Esophagus muscularis mucosa (tissue), 4 donors: ENCODE measurements around the gene TTBK1. TPM values are rescaled to one million over a fixed set of nuclear protein-coding genes. Genes with fewer than 3 reads are reported as not detected.
A peak's percentile ranks its signal among the peaks of the same experiment; 100 is the strongest.

Experiments
- DNase-seq: peaks from one replicate; pipeline ENCODE4 v3.0.0-alpha.2; 2017; ENCODE audit errors: extremely low spot score
- H3K27ac ChIP-seq, 4 donors: fragments of 200-600 bp; sonication (generic); replicated peaks in 1 of 4; 1 replicate in 3 of 4; 2 replicates in 1 of 4; pipeline ENCODE4 v1.5.1; 2016 to 2019; ENCODE audit warnings: mild to moderate bottlenecking in 1 of 4
- H3K27me3 ChIP-seq, 4 donors: fragments of 200-600 bp; sonication (generic); one replicate each; pipeline versions ENCODE4 v1.5.1 to v1.6.0; 2016 to 2019
- H3K36me3 ChIP-seq, 4 donors: fragments of 200-600 bp; sonication (generic); one replicate each; pipeline ENCODE4 v1.5.1; 2016 to 2019
- H3K4me1 ChIP-seq, 4 donors: fragments of 200-600 bp; sonication (generic); one replicate each; pipeline ENCODE4 v1.5.1; 2016 to 2019
- H3K4me3 ChIP-seq, 4 donors: fragments of 200-600 bp; sonication (generic); 1 replicate in 2 of 4; 2 replicates in 2 of 4; pipeline ENCODE4 v1.5.1; 2016 to 2019; ENCODE audit warnings: mild to moderate bottlenecking in 4 of 4, moderate library complexity in 1 of 4
- H3K9me3 ChIP-seq, 4 donors: fragments of 200-600 bp; sonication (generic); 1 replicate in 3 of 4; 2 replicates in 1 of 4; pipeline ENCODE4 v1.5.1; 2016 to 2019
- CTCF ChIP-seq, 3 experiments: fragments of 200-600 bp in 2 of 3; fragments of 450-650 bp in 1 of 3; sonication (generic) in 2 of 3; IDR thresholded peaks; one replicate each; pipeline ENCODE4 v1.5.1; 2017 to 2019; ENCODE audit warnings: antibody characterized with exemption in 3 of 3, mild to moderate bottlenecking in 2 of 3, moderate library complexity in 1 of 3
- EP300 ChIP-seq: sonication (generic); formaldehyde crosslinking; IDR thresholded peaks from one replicate; pipeline ENCODE4 v1.6.1; 2017; ENCODE audit warnings: antibody characterized with exemption
- POLR2A ChIP-seq: fragments of 450-650 bp; IDR thresholded peaks from one replicate; pipeline ENCODE4 v1.6.1; 2017; ENCODE audit warnings: antibody characterized with exemption, moderate library complexity, mild to moderate bottlenecking, low read depth
- POLR2AphosphoS5 ChIP-seq, 2 donors: sonication (generic); formaldehyde crosslinking; IDR thresholded peaks; one replicate each; pipeline ENCODE4 v1.6.1; 2017; ENCODE audit warnings: antibody characterized with exemption in 2 of 2
- WGBS: methylation state at CpG from one replicate; pipeline ENCODE4 v1.1.5; 2018; 5-methylcytosine and 5-hydroxymethylcytosine counted together
- intact Hi-C: fragments of 100-400 bp; cut with DNase I; formaldehyde crosslinking; loops from one replicate; pipeline ENCODE4 v1.15.1; 2023
- total RNA-seq, 4 donors: library from RNA; depleted of rRNA; stranded (reverse); fragments of >200 nt; gene quantifications; one replicate each; pipeline versions ENCODE4 v1.1.0 to v1.2.1, GENCODE V29; 2016

Gene TTBK1
- total RNA-seq, 4 donors from 2014 or later, result under 0.01 to 0.29 (median 0.03) TPM

GRCh38 chr6:43273707-43274106, 30.4 kb downstream of the TTBK1 start:
- Histone ChIP-seq H3K36me3 (no peaks in the 10 kb centered on the region), H3K4me1 (peaks cover 24 to 63% (median 53%) of the 10 kb centered on the region in 4 donors), H3K27ac (no peak overlapping the region), H3K27me3 (peaks cover 0 to 27% (median 5%) of the 10 kb centered on the region in 4 donors), H3K4me3 (no peak overlapping the region), H3K9me3 (no peaks in the 10 kb centered on the region)
- TF ChIP-seq POLR2AphosphoS5 (IDR thresholded peaks at IDR 0.05) (no peak), CTCF (IDR thresholded peaks at IDR 0.05) (no peak), POLR2A (no peak)
- DNase-seq, result no peak
- intact Hi-C loops, result no loop called here
- 86% methylated on average over 2 of the region's 2 CpGs for WGBS

- intact Hi-C loops, result no loop called here
- Histone ChIP-seq H3K9me3 (no peaks in the 10 kb centered on the region), H3K27me3 (peaks cover 0 to 27% (median 5%) of the 10 kb centered on the region in 4 donors), H3K36me3 (no peaks in the 10 kb centered on the region), H3K4me1 (peaks cover 18 to 61% (median 49%) of the 10 kb centered on the region in 4 donors), H3K4me3 (peak overlapping the region; percentile 52 to 67 (median 58)), H3K27ac (no peak overlapping the region)
- DNase-seq, result no peak
- no peak for TF ChIP-seq EP300
- no peak for TF ChIP-seq POLR2A
- no peak for TF ChIP-seq CTCF (IDR thresholded peaks at IDR 0.05)
- TF ChIP-seq POLR2AphosphoS5 (IDR thresholded peaks at IDR 0.05), result no peak
- 81% methylated on average over 10 of the region's 10 CpGs for WGBS
These were observed 31.0 kb downstream of the TTBK1 start for GRCh38 chr6:43274127-43274915.

DNA sequence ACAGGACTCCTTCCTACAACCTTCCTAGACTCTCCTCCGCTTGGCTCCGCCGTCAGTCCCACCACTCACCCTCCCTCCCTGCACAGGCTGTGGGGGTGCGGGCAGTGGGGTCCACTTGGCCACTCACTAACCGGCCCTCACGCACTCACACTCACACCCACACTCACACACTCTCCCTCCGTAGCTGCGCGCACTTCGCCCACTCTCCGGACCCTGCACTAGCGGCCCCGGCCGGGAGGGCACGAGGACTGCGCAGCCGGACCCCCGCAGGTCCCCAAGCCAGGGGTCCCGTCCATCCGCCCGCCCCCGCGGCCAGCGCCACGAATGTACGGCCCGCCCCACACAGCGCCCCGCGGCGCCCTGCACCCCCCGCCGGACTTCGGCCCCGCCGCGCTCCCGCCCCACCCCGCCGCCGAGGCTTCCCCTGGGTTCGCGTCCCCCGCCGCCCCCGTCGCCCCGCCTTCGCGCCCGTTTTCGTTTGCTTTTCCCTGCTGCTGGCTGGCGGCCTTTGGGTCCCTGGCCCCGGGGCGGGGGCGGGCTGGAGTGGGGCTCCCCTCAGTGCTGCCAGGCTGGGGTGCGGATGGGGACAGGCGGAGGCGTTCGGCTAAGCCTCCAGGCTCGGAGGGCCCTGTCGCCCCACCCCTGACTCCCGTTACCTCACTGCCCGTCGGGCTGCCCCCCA, 31.8 kb downstream of the TTBK1 start:
- intact Hi-C loops, result no loop called here
- H3K27ac ChIP-seq, result no peak overlapping the region

DNA sequence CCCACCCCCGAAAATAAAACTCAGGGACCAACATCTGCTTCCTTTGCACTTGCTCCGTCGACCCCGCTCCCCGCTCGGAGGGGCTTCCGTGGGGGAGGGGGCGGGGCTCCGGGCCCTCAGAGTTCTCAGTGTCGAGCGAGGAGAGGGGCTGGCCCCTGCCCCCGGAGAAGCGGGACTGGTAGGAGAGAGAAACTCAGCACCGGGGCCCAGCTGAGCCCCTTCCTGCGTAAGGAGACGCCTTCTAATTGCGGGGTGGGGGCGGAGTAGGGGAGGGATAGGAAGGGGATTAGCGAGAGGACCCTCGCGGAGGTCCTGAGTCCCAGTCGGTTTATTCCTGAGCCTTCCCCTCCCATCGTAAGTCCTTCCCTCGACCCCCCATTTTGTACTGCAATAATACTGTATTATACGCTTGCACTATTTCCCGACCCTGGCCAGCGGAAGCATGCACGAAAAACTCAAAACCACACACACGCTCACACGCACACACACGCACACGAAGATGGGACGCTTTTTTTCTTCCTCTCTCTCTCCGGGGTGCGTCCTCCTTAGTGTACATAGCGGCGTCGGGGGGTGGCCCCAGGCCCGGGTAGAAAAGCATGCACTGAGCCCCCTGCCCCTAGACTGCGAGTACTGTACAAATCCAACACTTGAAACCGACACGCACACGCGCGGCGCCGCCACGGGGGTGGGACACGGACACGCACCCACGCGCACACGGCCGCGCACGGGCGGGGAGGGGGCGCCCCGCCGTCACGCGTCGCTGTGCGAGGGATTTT, 32.7 kb downstream of the TTBK1 start:
- Histone ChIP-seq H3K9me3 (no peaks in the 10 kb centered on the region), H3K4me3 (peak overlapping the region; percentile 52 to 67 (median 58)), H3K27me3 (peaks cover 0 to 27% (median 5%) of the 10 kb centered on the region in 4 donors), H3K36me3 (no peaks in the 10 kb centered on the region), H3K4me1 (peaks cover 9 to 45% (median 34%) of the 10 kb centered on the region in 4 donors), H3K27ac (no peak overlapping the region)
- DNase-seq, result no peak
- intact Hi-C loops, result no loop called here
- WGBS, result 39% methylated on average over 42 of the region's 64 CpGs
- TF ChIP-seq EP300 (no peak), POLR2AphosphoS5 (IDR thresholded peaks at IDR 0.05) (no peak), POLR2A (no peak), CTCF (IDR thresholded peaks at IDR 0.05) (no peak)

More for the DNA sequence above, 31.8 kb downstream of the TTBK1 start:
- 28% methylated on average over 4 of the region's 65 CpGs for WGBS
- TF ChIP-seq CTCF (IDR thresholded peaks at IDR 0.05) (no peak), EP300 (no peak), POLR2AphosphoS5 (IDR thresholded peaks at IDR 0.05) (no peak), POLR2A (no peak)
- peaks cover 11 to 54% (median 42%) of the 10 kb centered on the region in 4 donors for H3K4me1 ChIP-seq
- H3K27me3 ChIP-seq, result peaks cover 0 to 27% (median 5%) of the 10 kb centered on the region in 4 donors
- no peaks in the 10 kb centered on the region for H3K36me3 ChIP-seq
- DNase-seq, result no peak
- peak overlapping the region; percentile 52 to 67 (median 58) for H3K4me3 ChIP-seq
- no peaks in the 10 kb centered on the region for H3K9me3 ChIP-seq
